OCI-LY7 (cell line): ENCODE results near the gene LHX3.

Experiments
- EZH2phosphoT487 ChIP-seq: fragments of 200-600 bp; sonication (generic); IDR thresholded peaks from 2 replicates; pipeline ENCODE4 v1.6.1; 2018; ENCODE audit warnings: low read depth, borderline replicate concordance, mild to moderate bottlenecking, mixed run types, antibody characterized with exemption, low read length, moderate library complexity, mixed read lengths
- TF ChIP-seq, protein P1 (sequence below): fragments of 200-600 bp; sonication (generic); conservative IDR thresholded peaks from 2 replicates; pipeline ENCODE4 v1.5.1; 2014; ENCODE audit warnings: mild to moderate bottlenecking, antibody characterized with exemption, low read length, moderate library complexity, mixed read lengths

DNA sequence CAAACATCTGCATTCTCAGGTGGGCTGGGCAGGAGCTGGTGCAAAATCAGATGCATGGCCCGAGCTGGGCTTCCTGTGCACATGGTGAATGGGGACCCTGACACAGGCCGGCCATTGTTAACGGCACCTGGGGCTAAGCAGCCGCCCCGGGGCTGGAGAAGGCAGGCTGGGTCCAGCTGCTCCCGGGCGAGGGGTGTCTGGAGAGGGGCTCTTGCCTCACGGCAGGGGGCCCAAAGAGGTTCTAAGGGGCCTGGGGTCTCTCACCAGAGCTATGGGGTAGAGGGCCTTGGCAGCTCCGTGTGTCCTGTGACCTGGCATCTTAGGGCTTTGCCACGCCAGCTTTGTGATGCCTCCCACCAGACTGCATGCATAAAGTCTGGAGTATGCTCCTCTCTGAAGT is 45.7 kb upstream of the LHX3 start:
- TF ChIP-seq, protein P1, sequence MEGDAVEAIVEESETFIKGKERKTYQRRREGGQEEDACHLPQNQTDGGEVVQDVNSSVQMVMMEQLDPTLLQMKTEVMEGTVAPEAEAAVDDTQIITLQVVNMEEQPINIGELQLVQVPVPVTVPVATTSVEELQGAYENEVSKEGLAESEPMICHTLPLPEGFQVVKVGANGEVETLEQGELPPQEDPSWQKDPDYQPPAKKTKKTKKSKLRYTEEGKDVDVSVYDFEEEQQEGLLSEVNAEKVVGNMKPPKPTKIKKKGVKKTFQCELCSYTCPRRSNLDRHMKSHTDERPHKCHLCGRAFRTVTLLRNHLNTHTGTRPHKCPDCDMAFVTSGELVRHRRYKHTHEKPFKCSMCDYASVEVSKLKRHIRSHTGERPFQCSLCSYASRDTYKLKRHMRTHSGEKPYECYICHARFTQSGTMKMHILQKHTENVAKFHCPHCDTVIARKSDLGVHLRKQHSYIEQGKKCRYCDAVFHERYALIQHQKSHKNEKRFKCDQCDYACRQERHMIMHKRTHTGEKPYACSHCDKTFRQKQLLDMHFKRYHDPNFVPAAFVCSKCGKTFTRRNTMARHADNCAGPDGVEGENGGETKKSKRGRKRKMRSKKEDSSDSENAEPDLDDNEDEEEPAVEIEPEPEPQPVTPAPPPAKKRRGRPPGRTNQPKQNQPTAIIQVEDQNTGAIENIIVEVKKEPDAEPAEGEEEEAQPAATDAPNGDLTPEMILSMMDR: no peak
- no peak for TF ChIP-seq EZH2phosphoT487
